ENCODE results near the gene SEPTIN1.

- TF ChIP-seq POLR2A (IDR thresholded peaks at IDR 0.05) (no peak), CTCF (IDR thresholded peaks at IDR 0.05) (no peak)
These were observed 34.5 kb upstream of the SEPTIN1 start for GRCh38 chr16:30416624-30417528.

All from lower leg skin (tissue), 3 donors.